Cardiac muscle cell (in vitro differentiated cells and primary cell): Measurements from ENCODE around the gene PITPNC1. TPM values are rescaled to one million over a fixed set of nuclear protein-coding genes. Genes with fewer than 3 reads are reported as not detected.

Source experiments
- DNase-seq, 2 donors: peaks; one replicate each; pipeline versions ENCODE4 v3.0.0 to v3.0.0-alpha.2; 2010 to 2017; ENCODE audit warnings: low read depth in 1 of 2, low spot score in 1 of 2
- H3K27ac ChIP-seq: fragments of 200-600 bp; sonication (generic); 2 replicates; pipeline ENCODE4 v1.5.1; 2016
- H3K27me3 ChIP-seq: fragments of 200-600 bp; sonication (generic); 2 replicates; pipeline ENCODE4 v1.6.0; 2016; ENCODE audit warnings: control low read depth
- H3K36me3 ChIP-seq: fragments of 200-600 bp; sonication (generic); 2 replicates; pipeline ENCODE4 v1.5.1; 2016; ENCODE audit warnings: control low read depth
- H3K4me1 ChIP-seq: fragments of 200-600 bp; sonication (generic); 2 replicates; pipeline ENCODE4 v1.8.1; 2017; ENCODE audit warnings: low read depth, mild to moderate bottlenecking, mixed run types
- H3K4me3 ChIP-seq: fragments of 200-600 bp; sonication (generic); 2 replicates; pipeline ENCODE4 v1.5.1; 2016; ENCODE audit warnings: mild to moderate bottlenecking
- H3K9me3 ChIP-seq: fragments of 200-600 bp; sonication (generic); 2 replicates; pipeline ENCODE4 v1.5.1; 2017; ENCODE audit warnings: low read depth, mild to moderate bottlenecking, control low read depth
- CTCF ChIP-seq: IDR thresholded peaks from 2 replicates; pipeline ENCODE4 v1.5.1; 2012; ENCODE audit warnings: low read depth, mild to moderate bottlenecking, low read length
- polyA plus RNA-seq: library from polyadenylated mRNA; unstranded; fragments of >200 nt; fragmentation: Nextera tagmentation; extraction: Ambion mirVana; gene quantifications from 2 replicates; pipeline ENCODE4 v1.2.1, GENCODE V29; 2016
- total RNA-seq: library from RNA; depleted of rRNA; stranded (reverse); fragments of >200 nt; gene quantifications from 2 replicates; pipeline ENCODE4 v1.2.3, GENCODE V29; 2016

PITPNC1 gene
- total and polyA plus RNA-seq, 2 experiments from 2014 or later: 4.8 to 5.7 TPM

GRCh38 chr17:67557052-67557845 lies 180.2 kb downstream of the PITPNC1 start:
- DNase-seq: no peak
- Histone ChIP-seq H3K4me3 (no peak overlapping the region), H3K27ac (no peak overlapping the region), H3K36me3 (no peaks in the 10 kb centered on the region), H3K4me1 (peaks cover 22% of the 10 kb centered on the region), H3K9me3 (no peaks in the 10 kb centered on the region), H3K27me3 (no peaks in the 10 kb centered on the region)
- TF ChIP-seq CTCF: no peak

- H3K27ac ChIP-seq: no peak overlapping the region
- H3K4me3 ChIP-seq: no peak overlapping the region
- no peaks in the 10 kb centered on the region for H3K27me3 ChIP-seq
- peak in 1 of 2 donors; percentile 25 for DNase-seq
- H3K36me3 ChIP-seq: no peaks in the 10 kb centered on the region
- no peaks in the 10 kb centered on the region for H3K9me3 ChIP-seq
- TF ChIP-seq CTCF: no peak
- peaks cover 22% of the 10 kb centered on the region for H3K4me1 ChIP-seq
These were observed 180.8 kb downstream of the PITPNC1 start for GRCh38 chr17:67557921-67558320.

GRCh38 chr17:67558740-67559380 lies 181.8 kb downstream of the PITPNC1 start:
- peak; percentile 31 to 43 for DNase-seq
- no peaks in the 10 kb centered on the region for H3K9me3 ChIP-seq
- peak overlapping the region; percentile 23 for H3K27ac ChIP-seq
- no peak for TF ChIP-seq CTCF
- peaks cover 22% of the 10 kb centered on the region for H3K4me1 ChIP-seq
- H3K4me3 ChIP-seq: no peak overlapping the region
- H3K36me3 ChIP-seq: no peaks in the 10 kb centered on the region
- H3K27me3 ChIP-seq: no peaks in the 10 kb centered on the region

GRCh38 chr17:67559381-67559966 lies 182.4 kb downstream of the PITPNC1 start:
- Histone ChIP-seq H3K9me3 (no peaks in the 10 kb centered on the region), H3K4me3 (no peak overlapping the region), H3K27me3 (no peaks in the 10 kb centered on the region), H3K4me1 (peaks cover 22% of the 10 kb centered on the region), H3K36me3 (no peaks in the 10 kb centered on the region), H3K27ac (no peak overlapping the region)
- TF ChIP-seq CTCF: peak; percentile 18
- DNase-seq: no peak

- Histone ChIP-seq H3K36me3 (no peaks in the 10 kb centered on the region), H3K4me3 (no peak overlapping the region), H3K9me3 (no peaks in the 10 kb centered on the region), H3K4me1 (peaks cover 22% of the 10 kb centered on the region), H3K27ac (no peak overlapping the region), H3K27me3 (no peaks in the 10 kb centered on the region)
- no peak for DNase-seq
- no peak for TF ChIP-seq CTCF
These were observed 184.9 kb downstream of the PITPNC1 start for GRCh38 chr17:67562005-67562404.
